Inferior parietal cortex (tissue), 1 donor: Measurements from ENCODE around the gene AK6.
A peak's percentile ranks its signal among the peaks of the same experiment; 100 is the strongest.
"Not testable (repeated sequence)": the region's sequence is repeated elsewhere in the genome, so short reads cannot be mapped to it uniquely, and the experiment has no call there.

Experiments used
- DNase-seq: peaks from one replicate; pipeline ENCODE4 v3.0.0-alpha.2; 2016; ENCODE audit errors: extremely low spot score

AK6 gene

DNA sequence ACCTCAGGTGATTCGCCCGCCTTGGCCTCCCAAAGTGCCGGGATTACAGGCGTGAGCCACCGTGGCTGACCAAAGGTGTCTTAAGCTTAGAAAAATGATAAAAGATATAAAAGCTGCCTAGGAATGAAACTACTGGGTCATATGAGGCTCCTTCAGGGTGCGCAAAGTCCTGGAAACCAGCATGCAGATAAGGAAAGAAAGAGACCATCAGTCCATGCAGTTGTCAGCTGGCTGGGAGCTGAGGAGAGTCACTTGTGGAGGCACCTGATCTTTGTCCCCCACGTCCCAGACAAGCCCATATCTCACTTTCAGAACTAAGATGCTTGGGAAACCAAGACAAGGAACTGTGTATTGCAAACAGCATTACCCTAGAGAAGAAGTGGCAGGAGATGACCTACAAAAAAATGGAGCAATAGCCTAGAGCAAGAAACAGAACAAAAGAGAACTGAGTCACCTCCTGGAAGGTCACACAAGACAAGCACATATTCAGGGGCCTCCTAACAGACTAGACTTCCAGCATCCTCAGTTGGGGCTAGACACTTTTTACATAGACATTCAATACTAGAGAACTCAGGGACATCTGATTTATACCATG, 33.9 kb downstream of the AK6 start:
- no peak for DNase-seq

DNA sequence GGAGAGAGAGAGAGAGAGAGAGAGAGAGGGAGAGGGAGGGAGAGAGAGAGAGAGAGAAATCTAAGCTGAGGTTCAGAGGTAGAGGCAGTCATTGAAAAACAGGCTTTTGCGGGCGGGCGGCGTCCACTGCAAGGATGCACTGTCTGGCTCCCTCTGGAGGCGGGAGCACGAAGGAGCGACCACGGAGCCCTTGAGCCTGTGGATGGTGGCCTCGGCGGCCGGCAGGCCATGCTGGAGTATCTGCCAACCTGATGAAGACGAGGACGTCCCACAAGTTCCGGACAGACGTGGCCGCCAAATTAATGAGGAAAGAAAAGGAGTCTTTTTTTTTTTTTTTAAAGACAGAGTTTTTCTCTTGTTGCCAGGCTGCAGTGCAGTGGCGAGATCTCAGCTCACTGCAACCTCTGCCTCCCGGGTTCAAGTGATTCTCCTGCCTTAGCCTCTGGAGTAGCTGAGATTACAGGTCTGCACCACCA, 34.5 kb downstream of the AK6 start:
- DNase-seq, result peak; percentile 79

DNA sequence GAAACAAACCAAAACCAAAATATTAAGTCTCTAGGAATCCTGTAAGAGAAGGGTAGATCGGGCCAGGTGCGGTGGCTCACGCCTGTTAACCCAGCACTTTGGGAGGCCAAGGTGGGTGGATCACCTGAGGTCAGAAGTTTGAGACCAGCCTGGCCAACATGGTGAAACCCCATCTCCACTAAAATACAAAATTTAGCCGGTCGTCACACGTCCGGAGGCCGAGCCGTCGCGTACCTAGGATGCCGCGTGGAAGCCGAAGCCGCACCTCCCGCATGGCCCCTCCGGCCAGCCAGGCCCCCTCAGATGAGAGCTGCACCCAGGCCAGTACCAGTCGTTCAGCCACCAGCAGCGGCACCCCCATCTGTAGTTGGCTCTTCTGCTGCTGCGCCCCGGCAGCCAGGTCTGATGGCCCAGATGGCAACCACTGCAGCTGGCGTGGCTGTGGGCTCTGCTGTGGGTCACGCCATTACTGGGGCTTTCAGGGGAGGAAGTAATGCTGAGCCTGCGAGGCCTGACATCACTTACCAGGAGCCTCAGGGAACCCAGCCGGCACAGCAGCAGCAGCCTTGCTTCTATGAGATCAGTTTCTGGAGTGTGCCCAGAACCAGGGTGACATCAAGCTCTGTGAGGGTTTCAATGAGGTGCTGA, 35.5 kb downstream of the AK6 start:
- not testable (repeated sequence) for DNase-seq

DNA sequence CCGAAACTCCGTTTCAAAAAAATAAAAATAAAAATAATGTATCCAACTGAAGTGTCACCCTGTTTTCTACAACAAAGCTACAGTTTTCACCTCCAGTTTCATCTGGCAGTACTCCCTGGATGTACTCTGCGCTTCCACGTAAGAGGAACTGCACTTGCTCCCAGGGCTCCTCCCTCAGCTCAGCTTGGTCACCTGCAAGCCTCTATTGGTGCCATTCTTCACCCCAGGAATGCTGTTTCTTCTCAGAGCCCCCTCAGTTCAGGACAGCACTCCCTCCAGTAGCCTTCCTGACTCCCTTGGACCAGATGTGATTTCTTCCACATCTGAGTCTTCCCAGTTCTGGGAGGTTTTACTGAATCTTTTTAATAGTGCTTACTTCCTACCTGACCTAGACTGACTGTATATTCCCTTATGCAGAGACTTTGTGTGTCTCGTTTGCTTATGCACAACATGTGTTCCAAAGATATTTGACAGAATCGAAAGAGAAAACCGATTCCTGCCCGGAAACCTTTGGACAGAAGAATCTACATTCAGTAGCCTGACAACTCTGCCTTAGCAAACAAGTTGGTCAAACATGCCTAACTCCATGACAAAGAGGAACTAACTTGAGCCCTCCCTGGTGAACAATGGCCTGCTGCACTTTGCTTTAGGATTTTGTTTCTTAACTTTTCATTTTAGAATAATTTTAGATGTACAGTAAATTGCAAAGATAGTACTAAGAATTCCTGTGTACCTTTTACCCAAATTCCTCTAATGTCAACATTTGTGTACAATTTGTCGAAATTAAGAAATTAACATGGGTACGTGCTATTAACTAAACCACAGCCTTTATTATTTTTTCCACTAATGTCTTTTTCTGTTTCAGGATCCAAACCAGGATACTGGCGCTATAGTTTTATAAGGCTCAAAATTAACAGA, 37.5 kb downstream of the AK6 start:
- DNase-seq, result peak; percentile 8

DNA sequence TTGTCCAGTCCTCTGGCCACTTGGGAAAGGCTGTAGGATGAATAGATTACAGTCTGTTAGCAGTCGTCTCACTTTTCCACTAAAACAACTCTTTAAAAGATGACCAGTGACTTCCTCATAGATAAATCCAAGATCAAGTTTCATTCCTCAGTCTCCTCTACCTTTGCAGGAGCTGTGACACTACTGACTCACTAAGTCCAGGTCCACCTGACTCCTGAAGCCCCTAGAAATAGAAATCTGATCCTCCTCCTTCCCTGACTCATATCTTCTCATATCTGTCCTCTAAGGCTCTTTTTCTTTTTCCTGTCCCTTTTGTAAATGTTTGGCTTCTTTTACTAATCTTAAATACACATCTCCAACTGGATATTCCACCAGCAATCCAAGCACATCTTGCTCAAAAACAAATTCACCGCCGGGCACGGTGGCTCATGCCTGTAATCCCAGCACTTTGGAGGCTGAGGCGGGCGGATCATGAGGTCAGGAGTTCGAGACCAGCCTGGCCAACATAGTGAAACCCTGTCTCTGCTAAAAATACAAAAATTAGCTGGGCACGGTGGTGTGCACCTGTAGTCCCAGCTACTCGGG, 39.3 kb downstream of the AK6 start:
- DNase-seq, result no peak

DNA sequence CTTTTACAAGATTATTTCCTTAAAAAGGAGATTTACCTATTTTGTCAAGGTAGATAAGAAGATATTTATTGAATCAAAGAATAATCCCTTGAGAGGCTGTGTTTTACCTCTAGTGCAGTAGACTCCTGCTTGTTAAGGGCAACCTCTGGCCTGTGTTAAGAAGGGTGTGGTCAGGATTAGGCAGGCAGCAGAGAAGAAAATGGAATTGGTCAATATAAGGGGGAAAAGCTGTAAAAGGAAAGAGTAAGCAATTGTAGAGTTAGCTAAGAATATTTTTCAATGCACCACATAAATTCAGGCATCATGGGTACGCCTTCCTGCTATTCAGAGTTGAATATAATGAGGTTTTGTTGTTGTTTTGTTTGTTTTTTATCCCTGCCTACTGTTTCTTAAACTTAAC, 43.0 kb downstream of the AK6 start:
- no peak for DNase-seq

DNA sequence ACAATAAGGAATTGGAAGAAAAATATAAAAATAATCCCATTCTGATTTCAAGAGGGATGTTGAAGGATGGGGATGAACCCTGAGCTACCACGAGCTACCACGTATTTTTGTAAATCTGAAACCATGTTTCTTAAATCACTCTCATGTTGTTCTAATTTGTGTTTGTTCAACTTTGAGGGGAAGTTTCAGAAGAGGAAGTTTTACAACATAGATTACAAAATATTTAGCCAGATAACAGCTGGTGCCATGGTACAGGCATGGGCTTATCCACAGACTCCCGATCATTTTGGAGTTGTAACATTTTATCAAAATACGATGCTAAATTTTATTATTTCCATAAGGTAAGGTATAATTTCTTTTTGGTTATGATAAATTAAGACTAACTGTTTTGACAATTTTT, 51.9 kb downstream of the AK6 start:
- DNase-seq, result no peak

DNA sequence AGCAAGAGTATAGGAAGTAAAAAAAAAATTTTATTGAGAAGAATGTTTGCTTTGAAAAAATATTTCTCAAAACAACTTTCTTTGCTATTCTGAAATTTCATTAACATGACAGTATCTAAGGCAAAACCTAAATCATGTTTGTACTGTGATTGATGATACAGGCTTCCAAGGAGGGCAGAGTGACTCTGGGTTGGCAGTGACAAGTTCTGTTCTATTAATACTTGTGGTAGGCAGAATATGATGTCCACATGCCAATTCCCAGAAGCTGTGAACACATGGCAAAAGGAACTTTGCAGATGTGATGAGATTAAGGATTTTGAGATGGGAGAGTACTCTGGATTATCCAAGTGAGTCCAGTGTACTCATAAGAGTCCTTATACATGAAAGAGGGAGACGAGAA, 53.3 kb downstream of the AK6 start:
- DNase-seq, result no peak

DNA sequence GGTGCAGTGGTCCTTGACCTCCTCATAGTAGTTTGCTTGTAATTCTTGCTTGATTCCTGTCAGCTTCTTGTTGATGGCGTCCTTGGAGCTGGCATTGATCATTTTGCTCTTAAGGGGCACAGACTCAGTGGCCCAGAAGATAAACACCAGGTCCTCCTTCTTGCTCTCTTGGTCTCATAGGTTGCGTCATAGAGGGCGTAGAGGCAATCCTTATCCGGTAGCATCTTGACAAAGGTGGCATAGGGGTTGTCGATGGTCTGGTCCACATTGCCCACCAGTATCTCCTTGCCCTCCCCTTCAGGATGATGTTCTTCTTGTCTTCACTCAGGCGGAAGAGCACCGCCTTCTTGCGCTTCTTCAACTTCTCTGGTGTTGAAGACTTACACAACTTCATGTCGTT, 55.9 kb downstream of the AK6 start:
- DNase-seq, result no peak

DNA sequence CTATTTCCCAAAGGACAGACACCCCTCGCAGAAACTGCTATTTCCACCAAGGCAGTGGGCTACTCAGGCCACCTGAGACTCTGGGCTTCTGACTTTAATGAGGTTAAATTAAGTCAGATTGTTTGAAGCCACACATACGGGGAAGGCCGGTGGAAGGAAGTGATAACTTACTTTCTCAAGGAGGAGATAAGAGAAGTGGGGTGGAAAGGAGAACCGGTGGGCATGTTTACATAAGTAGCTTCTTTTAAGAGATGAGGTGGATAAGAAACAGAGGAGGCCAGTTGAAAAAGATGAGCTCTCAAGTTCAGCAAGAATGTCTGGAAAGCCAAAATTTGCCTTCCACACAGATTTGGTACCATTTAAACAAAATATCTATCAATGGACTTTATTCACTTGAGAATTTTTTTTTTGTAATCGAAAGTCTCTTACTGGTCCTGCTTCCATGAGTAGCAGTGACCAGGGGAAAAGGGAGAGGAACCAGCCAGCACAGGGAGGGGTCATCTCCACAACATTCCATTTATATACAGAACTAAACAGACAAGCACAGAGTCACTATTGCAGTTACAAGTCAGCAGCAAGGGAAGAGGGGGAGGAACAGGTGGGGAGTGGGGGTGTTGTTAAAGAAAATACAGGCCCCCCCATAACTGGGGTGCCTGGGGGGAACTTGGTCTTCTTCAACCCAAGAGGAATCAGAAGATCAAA, 56.7 kb downstream of the AK6 start:
- no peak for DNase-seq

DNA sequence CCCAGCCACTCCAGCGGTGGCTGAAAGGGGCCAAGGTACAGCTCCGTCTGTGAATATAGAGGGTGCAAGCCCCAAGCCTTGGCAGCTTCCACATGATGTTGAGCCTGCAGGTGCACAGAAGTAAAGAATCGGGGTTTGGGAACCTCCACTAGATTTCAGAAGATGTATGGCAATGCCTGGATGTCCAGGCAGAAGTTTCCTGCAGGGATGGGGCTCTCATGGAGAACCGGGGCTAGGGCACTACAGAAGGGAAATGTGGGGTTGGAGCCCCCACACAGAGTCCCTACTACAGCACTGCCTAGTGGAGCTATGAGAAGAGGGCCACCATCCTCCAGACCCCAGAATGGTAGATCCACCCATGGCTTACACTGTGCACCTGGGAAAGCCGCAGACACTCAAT, 59.9 kb downstream of the AK6 start:
- DNase-seq, result no peak

DNA sequence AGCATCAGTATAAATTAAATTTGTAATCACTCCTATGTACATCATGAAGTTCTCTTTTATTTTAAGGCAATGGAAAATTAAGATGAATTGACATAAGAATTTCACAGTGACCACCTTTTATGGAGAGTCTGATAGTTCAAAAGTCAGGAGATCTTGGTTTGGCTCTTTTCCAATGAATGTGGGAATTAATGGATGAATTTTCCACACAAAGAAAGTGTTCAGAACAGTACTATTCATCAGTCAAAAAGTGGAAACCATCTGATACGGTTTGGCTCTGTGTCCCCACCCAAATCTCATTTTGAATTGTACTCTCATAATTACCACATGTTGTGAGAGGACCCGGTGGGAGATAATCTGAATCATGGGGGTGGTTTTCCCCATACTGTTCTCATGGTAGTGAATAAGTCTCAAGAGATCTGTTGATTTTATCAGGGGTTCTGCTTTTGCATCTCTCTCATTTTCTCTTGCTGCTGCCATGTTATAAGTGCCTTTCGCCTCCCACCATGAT, 61.2 kb downstream of the AK6 start:
- no peak for DNase-seq

DNA sequence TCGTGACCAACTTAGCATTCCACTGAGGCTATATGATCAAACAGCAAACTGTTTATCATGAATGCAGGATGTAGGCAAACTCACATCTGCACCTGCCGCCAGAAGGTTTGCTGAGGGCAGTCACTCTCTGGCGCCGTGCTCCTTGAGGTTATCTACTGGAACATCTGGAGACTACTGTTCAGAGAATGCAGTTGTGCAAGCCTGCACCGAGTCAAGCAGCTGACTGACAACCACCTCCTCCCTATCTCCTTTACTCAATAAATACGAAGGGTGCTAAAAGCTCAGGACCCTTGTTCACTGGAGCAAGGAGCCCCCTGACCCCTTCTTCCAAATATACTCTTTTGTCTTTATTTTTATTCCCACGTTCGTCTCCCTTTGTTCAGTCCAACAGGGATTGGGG, 63.8 kb downstream of the AK6 start:
- DNase-seq, result no peak
